ENCODE results near the gene FAHD2B.
"Not testable (repeated sequence)": the region's sequence is repeated elsewhere in the genome, so short reads cannot be mapped to it uniquely, and the experiment has no call there.

FAHD2B gene

GRCh38 chr2:97067279-97068004 is 27.2 kb downstream of the FAHD2B start:
- no peak for DNase-seq

GRCh38 chr2:97066030-97066429 is 28.7 kb downstream of the FAHD2B start:
- DNase-seq, result not testable (repeated sequence)

DNA sequence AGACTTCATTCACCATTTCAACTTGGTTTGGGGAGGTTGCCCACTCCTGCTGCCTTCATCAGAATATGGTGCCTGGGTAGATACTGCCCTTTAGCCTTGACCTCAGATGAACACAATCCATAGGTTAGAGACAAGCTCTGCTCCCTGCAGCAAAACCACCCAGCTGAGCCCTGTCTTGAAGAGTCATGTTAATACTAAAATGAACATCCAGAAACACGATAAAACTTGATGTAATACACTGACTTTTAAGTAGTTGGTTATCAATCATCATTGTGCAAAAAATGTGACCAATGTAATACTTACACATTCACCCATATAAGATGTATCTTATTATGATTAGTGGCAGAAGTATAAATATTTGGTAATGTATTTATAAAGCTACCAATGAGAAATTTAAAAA is 32.7 kb downstream of the FAHD2B start:
- DNase-seq, result not testable (repeated sequence)

- not testable (repeated sequence) for DNase-seq
These were observed 34.9 kb downstream of the FAHD2B start for GRCh38 chr2:97059782-97060181.

DNA sequence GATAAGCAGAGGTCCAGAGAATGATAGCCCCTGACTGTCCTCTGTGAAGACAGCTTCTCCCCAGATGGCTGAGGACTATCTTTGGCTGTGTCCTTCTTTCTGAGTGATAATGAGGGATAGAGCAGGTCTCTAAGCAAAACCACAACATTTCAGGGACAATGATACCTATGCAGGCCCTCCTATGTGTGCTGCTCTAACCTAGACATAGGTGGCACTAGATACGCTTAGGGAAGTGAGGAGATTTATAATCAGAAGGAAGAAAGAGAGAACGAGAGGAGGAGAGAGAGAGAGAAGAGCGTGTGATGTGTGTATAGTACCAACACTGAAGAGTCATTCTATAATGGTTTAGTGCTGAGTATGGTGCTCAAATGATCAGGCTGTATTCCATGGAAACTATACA is 38.5 kb downstream of the FAHD2B start:
- DNase-seq, result not testable (repeated sequence)

GRCh38 chr2:97050032-97050431 is 44.6 kb downstream of the FAHD2B start:
- DNase-seq, result not testable (repeated sequence)

GRCh38 chr2:97048448-97048847 is 46.2 kb downstream of the FAHD2B start:
- DNase-seq, result not testable (repeated sequence)

- not testable (repeated sequence) for DNase-seq
These were observed 48.0 kb downstream of the FAHD2B start for GRCh38 chr2:97046676-97047075.

DNA sequence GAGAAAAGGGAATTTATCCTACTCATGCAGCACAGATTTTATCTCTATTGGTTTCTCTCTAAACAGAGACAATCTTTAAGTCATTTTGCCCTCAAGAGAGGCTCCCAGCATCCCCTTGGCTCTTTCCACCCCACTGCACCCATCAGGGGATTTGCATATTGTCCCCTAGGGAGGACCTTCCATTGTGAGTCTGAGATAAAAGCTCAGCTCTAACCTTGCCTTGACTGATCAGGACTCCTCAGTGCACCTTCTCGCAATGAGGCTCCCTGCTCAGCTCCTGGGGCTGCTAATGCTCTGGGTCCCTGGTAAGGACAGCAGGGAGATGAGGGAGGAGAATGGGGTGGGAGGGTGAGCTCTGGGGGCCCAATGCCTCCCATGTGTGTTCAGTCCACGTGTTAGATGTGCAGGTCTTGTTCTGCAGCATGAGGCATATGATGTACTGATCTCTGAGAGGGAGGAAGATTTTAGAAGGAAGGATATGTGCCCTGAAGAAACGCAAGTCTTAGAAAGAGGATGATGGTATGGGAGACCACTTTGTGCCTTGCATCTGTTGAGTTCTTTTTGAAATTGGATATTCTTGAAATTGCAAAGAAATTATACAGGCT is 48.7 kb downstream of the FAHD2B start:
- DNase-seq, result not testable (repeated sequence)

All from central memory CD4-positive, alpha-beta T cell (primary cell).